ENCODE measurements around the gene MEGF11. TPM values are rescaled to one million over a fixed set of nuclear protein-coding genes. Genes with fewer than 3 reads are reported as not detected.

Gene MEGF11
- total and polyA plus RNA-seq, 4 donors: 6.2 to 20.3 (median 14.0) TPM

GRCh38 chr15:65951007-65951406, 302.5 kb downstream of the MEGF11 start:
- no peak overlapping the region for H3K27ac ChIP-seq (ENCODE audit: low read depth, low read length)
- H3K4me1 ChIP-seq (ENCODE audit: control insufficient read depth, insufficient read depth, low read length): peaks cover 10% of the 10 kb centered on the region
- no peak overlapping the region for H3K4me3 ChIP-seq (ENCODE audit: low read depth, low read length)
- 100% methylated on average over 2 of the region's 2 CpGs for WGBS (ENCODE audit: insufficient coverage)
- H3K36me3 ChIP-seq (ENCODE audit: control insufficient read depth, insufficient read depth, low read length): no peaks in the 10 kb centered on the region
- DNase-seq (ENCODE audit: low read depth in 4 of 6, low spot score in 6 of 6): no peak
- no peaks in the 10 kb centered on the region for H3K9me3 ChIP-seq (ENCODE audit: control insufficient read depth, insufficient read depth, low read length)
- H3K27me3 ChIP-seq (ENCODE audit: control insufficient read depth, insufficient read depth, low read length): no peaks in the 10 kb centered on the region

GRCh38 chr15:65949491-65949890, 304.1 kb downstream of the MEGF11 start:
- H3K36me3 ChIP-seq (ENCODE audit: control insufficient read depth, insufficient read depth, low read length): no peaks in the 10 kb centered on the region
- no peaks in the 10 kb centered on the region for H3K27me3 ChIP-seq (ENCODE audit: control insufficient read depth, insufficient read depth, low read length)
- no peak overlapping the region for H3K27ac ChIP-seq (ENCODE audit: low read depth, low read length)
- H3K4me1 ChIP-seq (ENCODE audit: control insufficient read depth, insufficient read depth, low read length): peaks cover 10% of the 10 kb centered on the region
- no peaks in the 10 kb centered on the region for H3K9me3 ChIP-seq (ENCODE audit: control insufficient read depth, insufficient read depth, low read length)
- DNase-seq (ENCODE audit: low read depth in 4 of 6, low spot score in 6 of 6): peak in 1 of 6 donors; percentile 60
- H3K4me3 ChIP-seq (ENCODE audit: low read depth, low read length): no peak overlapping the region
- 73% methylated on average over 6 of the region's 6 CpGs for WGBS (ENCODE audit: insufficient coverage)

DNA sequence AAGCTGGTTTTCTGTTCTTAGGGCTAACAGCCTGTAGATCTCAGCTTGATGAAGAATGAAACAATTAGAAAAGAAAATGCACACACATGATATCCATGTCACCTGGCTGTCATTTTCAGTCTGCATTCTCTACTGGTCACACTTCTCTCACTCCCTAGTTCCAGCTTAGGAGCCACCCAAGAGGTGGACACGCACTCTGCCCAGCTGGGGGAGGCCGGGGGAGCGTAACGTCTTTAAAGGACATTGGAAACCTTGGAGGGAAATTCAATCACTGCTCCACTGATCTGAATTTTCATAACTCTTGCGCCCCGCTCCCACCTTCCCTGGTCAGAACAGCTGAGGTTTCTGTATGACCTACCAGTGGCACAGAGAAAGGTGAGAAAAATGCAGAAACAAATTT, 304.5 kb downstream of the MEGF11 start:
- Histone ChIP-seq H3K27ac (ENCODE audit: low read depth, low read length) (no peak overlapping the region), H3K4me3 (ENCODE audit: low read depth, low read length) (no peak overlapping the region), H3K27me3 (ENCODE audit: control insufficient read depth, insufficient read depth, low read length) (no peaks in the 10 kb centered on the region), H3K36me3 (ENCODE audit: control insufficient read depth, insufficient read depth, low read length) (no peaks in the 10 kb centered on the region), H3K4me1 (ENCODE audit: control insufficient read depth, insufficient read depth, low read length) (peaks cover 10% of the 10 kb centered on the region), H3K9me3 (ENCODE audit: control insufficient read depth, insufficient read depth, low read length) (no peaks in the 10 kb centered on the region)
- WGBS (ENCODE audit: insufficient coverage): no CpG with 5 or more reads among the region's 6 CpGs
- peak in 1 of 6 donors; percentile 70 for DNase-seq (ENCODE audit: low read depth in 4 of 6, low spot score in 6 of 6)

DNA sequence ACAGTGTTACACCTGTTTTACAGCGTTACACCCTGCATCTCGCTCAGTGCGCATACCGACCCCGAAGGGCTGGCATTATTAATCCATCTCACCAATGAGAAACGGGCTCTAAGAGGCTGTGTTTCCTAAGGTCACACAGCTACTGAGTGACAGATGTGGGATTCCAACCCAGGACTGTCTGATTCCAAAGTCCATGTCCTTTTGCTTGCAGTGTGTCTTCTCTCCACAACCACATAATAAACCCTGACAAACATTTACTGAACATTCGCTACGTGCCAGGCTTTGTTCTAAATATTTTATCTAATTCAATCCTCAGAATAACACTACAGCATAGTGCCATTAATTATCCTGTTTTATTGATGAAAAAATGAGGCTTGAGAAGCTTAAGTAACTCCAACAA, 305.2 kb downstream of the MEGF11 start:
- Histone ChIP-seq H3K4me3 (ENCODE audit: low read depth, low read length) (no peak overlapping the region), H3K27ac (ENCODE audit: low read depth, low read length) (no peak overlapping the region), H3K36me3 (ENCODE audit: control insufficient read depth, insufficient read depth, low read length) (no peaks in the 10 kb centered on the region), H3K4me1 (ENCODE audit: control insufficient read depth, insufficient read depth, low read length) (peaks cover 10% of the 10 kb centered on the region), H3K9me3 (ENCODE audit: control insufficient read depth, insufficient read depth, low read length) (no peaks in the 10 kb centered on the region), H3K27me3 (ENCODE audit: control insufficient read depth, insufficient read depth, low read length) (no peaks in the 10 kb centered on the region)
- peak in 1 of 6 donors; percentile 64 for DNase-seq (ENCODE audit: low read depth in 4 of 6, low spot score in 6 of 6)
- WGBS (ENCODE audit: insufficient coverage): 92% methylated on average over 5 of the region's 8 CpGs

DNA sequence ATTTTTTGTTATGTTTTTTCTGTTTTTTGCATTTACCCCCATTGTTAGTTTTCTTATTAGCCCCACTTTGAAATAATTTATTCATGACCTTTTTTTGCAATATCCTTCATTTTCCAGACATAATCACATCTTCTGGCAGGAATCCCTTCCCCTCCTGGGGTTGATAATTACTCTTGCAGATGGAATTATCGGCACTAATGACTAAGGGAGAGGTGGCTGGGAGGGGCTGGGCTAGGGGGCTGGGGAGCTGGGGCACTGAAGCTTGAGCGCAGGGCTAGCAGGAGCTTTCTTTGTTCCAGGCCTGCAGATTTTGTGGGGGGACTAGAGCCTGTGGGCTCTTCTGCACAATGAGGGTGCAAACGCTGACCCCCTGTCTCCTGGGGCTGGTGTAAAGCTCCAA, 306.5 kb downstream of the MEGF11 start:
- Histone ChIP-seq H3K27me3 (ENCODE audit: control insufficient read depth, insufficient read depth, low read length) (no peaks in the 10 kb centered on the region), H3K36me3 (ENCODE audit: control insufficient read depth, insufficient read depth, low read length) (no peaks in the 10 kb centered on the region), H3K4me3 (ENCODE audit: low read depth, low read length) (no peak overlapping the region), H3K9me3 (ENCODE audit: control insufficient read depth, insufficient read depth, low read length) (no peaks in the 10 kb centered on the region), H3K27ac (ENCODE audit: low read depth, low read length) (no peak overlapping the region), H3K4me1 (ENCODE audit: control insufficient read depth, insufficient read depth, low read length) (peaks cover 10% of the 10 kb centered on the region)
- WGBS (ENCODE audit: insufficient coverage): 53% methylated on average over 3 of the region's 3 CpGs
- DNase-seq (ENCODE audit: low read depth in 4 of 6, low spot score in 6 of 6): peak in 1 of 6 donors; percentile 81

DNA sequence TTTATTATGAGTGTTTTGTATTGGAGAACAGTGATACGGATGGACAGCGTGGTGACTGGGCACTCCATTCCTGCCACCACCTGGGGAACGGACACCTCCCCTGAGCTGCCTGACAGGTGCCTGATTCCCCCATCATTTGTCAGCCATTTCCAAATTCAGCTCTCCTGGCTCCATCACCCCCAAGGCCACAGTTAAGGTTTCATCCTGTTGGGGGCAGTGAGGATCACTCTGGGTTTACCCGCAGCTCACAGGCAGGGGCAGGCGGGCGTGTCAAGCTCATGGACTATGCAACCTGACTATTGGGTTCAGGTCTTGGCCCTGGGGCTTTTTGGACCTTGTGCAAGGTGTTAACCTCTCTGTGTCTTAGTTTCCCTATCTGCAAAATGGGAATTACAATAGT, 307.9 kb downstream of the MEGF11 start:
- DNase-seq (ENCODE audit: low read depth in 4 of 6, low spot score in 6 of 6): no peak
- Histone ChIP-seq H3K4me3 (ENCODE audit: low read depth, low read length) (no peak overlapping the region), H3K36me3 (ENCODE audit: control insufficient read depth, insufficient read depth, low read length) (no peaks in the 10 kb centered on the region), H3K27ac (ENCODE audit: low read depth, low read length) (no peak overlapping the region), H3K9me3 (ENCODE audit: control insufficient read depth, insufficient read depth, low read length) (no peaks in the 10 kb centered on the region), H3K27me3 (ENCODE audit: control insufficient read depth, insufficient read depth, low read length) (no peaks in the 10 kb centered on the region), H3K4me1 (ENCODE audit: control insufficient read depth, insufficient read depth, low read length) (peaks cover 10% of the 10 kb centered on the region)
- 93% methylated on average over 4 of the region's 6 CpGs for WGBS (ENCODE audit: insufficient coverage)

- Histone ChIP-seq H3K27ac (ENCODE audit: low read depth, low read length) (no peak overlapping the region), H3K4me3 (ENCODE audit: low read depth, low read length) (no peak overlapping the region), H3K36me3 (ENCODE audit: control insufficient read depth, insufficient read depth, low read length) (no peaks in the 10 kb centered on the region), H3K9me3 (ENCODE audit: control insufficient read depth, insufficient read depth, low read length) (no peaks in the 10 kb centered on the region), H3K27me3 (ENCODE audit: control insufficient read depth, insufficient read depth, low read length) (no peaks in the 10 kb centered on the region), H3K4me1 (ENCODE audit: control insufficient read depth, insufficient read depth, low read length) (peaks cover 11% of the 10 kb centered on the region)
- WGBS (ENCODE audit: insufficient coverage): 84% methylated on average over 3 of the region's 3 CpGs
- DNase-seq (ENCODE audit: low read depth in 4 of 6, low spot score in 6 of 6): no peak
Measured at GRCh38 chr15:65944404-65944803, 309.1 kb downstream of the MEGF11 start.

DNA sequence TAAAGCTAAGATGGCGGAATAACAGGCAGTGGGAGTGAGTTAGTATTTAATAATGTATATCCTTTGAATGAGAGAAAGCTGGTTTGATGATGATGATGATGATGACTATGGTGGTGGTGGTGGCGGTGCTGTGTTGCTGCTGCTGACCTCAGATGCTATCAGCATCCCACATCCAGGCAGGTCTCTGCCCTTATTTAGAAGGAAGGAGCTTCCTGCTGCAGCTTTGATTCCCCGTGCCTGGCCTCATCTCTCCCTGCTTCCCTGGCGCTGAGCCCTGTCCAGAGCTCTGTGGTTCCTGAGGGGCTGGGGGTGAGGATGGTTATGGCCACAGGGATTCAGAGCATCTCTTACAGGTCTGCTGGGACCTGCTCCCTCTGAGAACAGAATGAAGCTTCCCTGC, 311.1 kb downstream of the MEGF11 start:
- Histone ChIP-seq H3K4me3 (ENCODE audit: low read depth, low read length) (no peak overlapping the region), H3K27me3 (ENCODE audit: control insufficient read depth, insufficient read depth, low read length) (no peaks in the 10 kb centered on the region), H3K27ac (ENCODE audit: low read depth, low read length) (no peak overlapping the region), H3K4me1 (ENCODE audit: control insufficient read depth, insufficient read depth, low read length) (peaks cover 7% of the 10 kb centered on the region), H3K9me3 (ENCODE audit: control insufficient read depth, insufficient read depth, low read length) (no peaks in the 10 kb centered on the region), H3K36me3 (ENCODE audit: control insufficient read depth, insufficient read depth, low read length) (no peaks in the 10 kb centered on the region)
- 87% methylated on average over 3 of the region's 4 CpGs for WGBS (ENCODE audit: insufficient coverage)
- DNase-seq (ENCODE audit: low read depth in 4 of 6, low spot score in 6 of 6): no peak

DNA sequence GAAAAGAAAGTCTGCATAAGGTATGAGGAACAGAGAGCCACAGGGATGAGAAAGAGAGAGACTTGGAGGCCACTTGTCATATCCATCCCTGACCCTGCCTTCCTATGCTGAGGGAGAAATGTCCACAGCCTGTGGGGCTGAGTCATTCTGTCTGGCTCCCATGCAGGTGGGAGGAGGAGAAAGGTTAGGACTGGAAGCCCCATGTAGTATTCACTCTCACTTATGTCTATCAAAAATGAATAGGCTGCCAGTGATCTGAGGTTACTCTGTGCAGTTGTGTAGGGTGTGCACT, 313.0 kb downstream of the MEGF11 start:
- Histone ChIP-seq H3K36me3 (ENCODE audit: control insufficient read depth, insufficient read depth, low read length) (no peaks in the 10 kb centered on the region), H3K4me1 (ENCODE audit: control insufficient read depth, insufficient read depth, low read length) (peaks cover 19% of the 10 kb centered on the region), H3K4me3 (ENCODE audit: low read depth, low read length) (no peak overlapping the region), H3K27ac (ENCODE audit: low read depth, low read length) (no peak overlapping the region), H3K27me3 (ENCODE audit: control insufficient read depth, insufficient read depth, low read length) (no peaks in the 10 kb centered on the region), H3K9me3 (ENCODE audit: control insufficient read depth, insufficient read depth, low read length) (no peaks in the 10 kb centered on the region)
- no peak for DNase-seq (ENCODE audit: low read depth in 4 of 6, low spot score in 6 of 6)

- no peak overlapping the region for H3K27ac ChIP-seq (ENCODE audit: low read depth, low read length)
- H3K27me3 ChIP-seq (ENCODE audit: control insufficient read depth, insufficient read depth, low read length): no peaks in the 10 kb centered on the region
- DNase-seq (ENCODE audit: low read depth in 4 of 6, low spot score in 6 of 6): peak in 1 of 6 donors; percentile 62
- WGBS (ENCODE audit: insufficient coverage): 64% methylated on average over 9 of the region's 10 CpGs
- H3K9me3 ChIP-seq (ENCODE audit: control insufficient read depth, insufficient read depth, low read length): no peaks in the 10 kb centered on the region
- no peak overlapping the region for H3K4me3 ChIP-seq (ENCODE audit: low read depth, low read length)
- no peaks in the 10 kb centered on the region for H3K36me3 ChIP-seq (ENCODE audit: control insufficient read depth, insufficient read depth, low read length)
- H3K4me1 ChIP-seq (ENCODE audit: control insufficient read depth, insufficient read depth, low read length): peaks cover 19% of the 10 kb centered on the region
Measured at GRCh38 chr15:65939901-65940617, 313.5 kb downstream of the MEGF11 start.
